Measurements from ENCODE around the gene CREB3L1.

CREB3L1 gene

DNA sequence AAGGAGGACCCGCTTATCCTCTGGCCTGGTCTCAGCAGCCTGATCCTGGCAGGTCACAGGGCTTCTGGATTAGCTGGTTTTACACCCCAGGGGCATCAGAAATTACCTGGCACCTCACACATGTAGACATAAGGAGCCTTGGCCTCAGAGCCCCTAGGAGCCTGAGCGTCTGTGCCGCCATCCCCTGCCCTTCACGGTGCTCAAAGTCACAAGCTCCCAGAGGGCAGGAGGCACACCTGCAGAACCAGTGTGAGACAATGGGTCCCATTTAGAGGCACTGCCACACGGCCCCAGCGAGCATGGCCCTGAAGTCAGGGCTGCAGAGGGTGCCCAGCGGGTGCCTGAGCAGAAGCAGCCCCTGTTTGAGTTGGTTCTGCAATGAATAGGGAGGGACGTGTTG lies 73.7 kb downstream of the CREB3L1 start:
- no peak overlapping the region for H2AFZ ChIP-seq (ENCODE audit: low read depth, low read length, severe bottlenecking)
- H3K36me3 ChIP-seq (ENCODE audit: low read length) = no peaks in the 10 kb centered on the region
- no peaks in the 10 kb centered on the region for H3K27me3 ChIP-seq (ENCODE audit: low read length)
- H3K9me3 ChIP-seq (ENCODE audit: insufficient read depth, low read length) = no peaks in the 10 kb centered on the region
- 0 out of 2 replicates have a peak, but pooled peaks cover 6% of the 10 kb centered on the region for H4K20me1 ChIP-seq (ENCODE audit: low read depth, low read length)
- no peaks in the 10 kb centered on the region for H3F3A ChIP-seq (ENCODE audit: insufficient read depth)
- H3K4me3 ChIP-seq (ENCODE audit: insufficient read depth, low read length, poor library complexity, severe bottlenecking) = no peak overlapping the region
- no peak overlapping the region for H3K4me2 ChIP-seq (ENCODE audit: low read depth, low read length, poor library complexity, severe bottlenecking)
- TF ChIP-seq, protein P1, sequence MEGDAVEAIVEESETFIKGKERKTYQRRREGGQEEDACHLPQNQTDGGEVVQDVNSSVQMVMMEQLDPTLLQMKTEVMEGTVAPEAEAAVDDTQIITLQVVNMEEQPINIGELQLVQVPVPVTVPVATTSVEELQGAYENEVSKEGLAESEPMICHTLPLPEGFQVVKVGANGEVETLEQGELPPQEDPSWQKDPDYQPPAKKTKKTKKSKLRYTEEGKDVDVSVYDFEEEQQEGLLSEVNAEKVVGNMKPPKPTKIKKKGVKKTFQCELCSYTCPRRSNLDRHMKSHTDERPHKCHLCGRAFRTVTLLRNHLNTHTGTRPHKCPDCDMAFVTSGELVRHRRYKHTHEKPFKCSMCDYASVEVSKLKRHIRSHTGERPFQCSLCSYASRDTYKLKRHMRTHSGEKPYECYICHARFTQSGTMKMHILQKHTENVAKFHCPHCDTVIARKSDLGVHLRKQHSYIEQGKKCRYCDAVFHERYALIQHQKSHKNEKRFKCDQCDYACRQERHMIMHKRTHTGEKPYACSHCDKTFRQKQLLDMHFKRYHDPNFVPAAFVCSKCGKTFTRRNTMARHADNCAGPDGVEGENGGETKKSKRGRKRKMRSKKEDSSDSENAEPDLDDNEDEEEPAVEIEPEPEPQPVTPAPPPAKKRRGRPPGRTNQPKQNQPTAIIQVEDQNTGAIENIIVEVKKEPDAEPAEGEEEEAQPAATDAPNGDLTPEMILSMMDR (IDR thresholded peaks at IDR 0.05; ENCODE audit: insufficient read depth, low read length, poor library complexity, severe bottlenecking) = no peak
- TF ChIP-seq EZH2phosphoT487 (conservative IDR thresholded peaks at IDR 0.05; ENCODE audit: low read length) = no peak
- H3K9ac ChIP-seq (ENCODE audit: low read length) = no peak overlapping the region
- H3K9me2 ChIP-seq (replicated peaks; ENCODE audit: insufficient read depth, low read length) = no peaks in the 10 kb centered on the region
- H3K27ac ChIP-seq (ENCODE audit: low read depth, low read length) = no peak overlapping the region
- peaks cover 50% of the 10 kb centered on the region for H3K79me2 ChIP-seq (ENCODE audit: insufficient read depth, low read length)

DNA sequence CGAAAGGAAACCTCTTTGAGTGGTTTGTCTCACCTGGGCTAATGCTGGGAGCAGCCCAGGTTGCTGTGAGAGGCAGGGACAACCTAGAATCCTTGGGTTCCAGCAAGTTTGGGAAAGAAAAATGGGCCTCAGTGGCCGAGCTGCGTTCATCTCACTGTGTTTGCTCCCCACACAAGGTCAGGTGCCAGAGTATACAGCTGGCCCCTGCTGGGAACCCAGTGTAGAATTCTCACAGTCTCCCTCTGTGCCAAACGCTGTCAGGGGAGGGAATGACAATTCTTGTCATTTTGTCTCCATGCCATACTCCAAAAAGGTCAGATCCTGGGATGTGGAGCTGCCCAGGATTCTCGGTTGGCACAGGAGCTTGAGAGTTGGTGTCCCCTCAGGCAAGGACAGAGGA lies 74.1 kb downstream of the CREB3L1 start:
- TF ChIP-seq, protein P1 (IDR thresholded peaks at IDR 0.05; ENCODE audit: insufficient read depth, low read length, poor library complexity, severe bottlenecking) = no peak
- no peaks in the 10 kb centered on the region for H3K36me3 ChIP-seq (ENCODE audit: low read length)
- H3K27me3 ChIP-seq (ENCODE audit: low read length) = no peaks in the 10 kb centered on the region
- no peak overlapping the region for H2AFZ ChIP-seq (ENCODE audit: low read depth, low read length, severe bottlenecking)
- H3K9ac ChIP-seq (ENCODE audit: low read length) = no peak overlapping the region
- 0 out of 2 replicates have a peak, but pooled peaks cover 6% of the 10 kb centered on the region for H4K20me1 ChIP-seq (ENCODE audit: low read depth, low read length)
- no peak overlapping the region for H3K4me2 ChIP-seq (ENCODE audit: low read depth, low read length, poor library complexity, severe bottlenecking)
- no peaks in the 10 kb centered on the region for H3K9me3 ChIP-seq (ENCODE audit: insufficient read depth, low read length)
- H3K27ac ChIP-seq (ENCODE audit: low read depth, low read length) = no peak overlapping the region
- no peak overlapping the region for H3K4me3 ChIP-seq (ENCODE audit: insufficient read depth, low read length, poor library complexity, severe bottlenecking)
- no peaks in the 10 kb centered on the region for H3K9me2 ChIP-seq (replicated peaks; ENCODE audit: insufficient read depth, low read length)
- peaks cover 50% of the 10 kb centered on the region for H3K79me2 ChIP-seq (ENCODE audit: insufficient read depth, low read length)
- H3F3A ChIP-seq (ENCODE audit: insufficient read depth) = no peaks in the 10 kb centered on the region

DNA sequence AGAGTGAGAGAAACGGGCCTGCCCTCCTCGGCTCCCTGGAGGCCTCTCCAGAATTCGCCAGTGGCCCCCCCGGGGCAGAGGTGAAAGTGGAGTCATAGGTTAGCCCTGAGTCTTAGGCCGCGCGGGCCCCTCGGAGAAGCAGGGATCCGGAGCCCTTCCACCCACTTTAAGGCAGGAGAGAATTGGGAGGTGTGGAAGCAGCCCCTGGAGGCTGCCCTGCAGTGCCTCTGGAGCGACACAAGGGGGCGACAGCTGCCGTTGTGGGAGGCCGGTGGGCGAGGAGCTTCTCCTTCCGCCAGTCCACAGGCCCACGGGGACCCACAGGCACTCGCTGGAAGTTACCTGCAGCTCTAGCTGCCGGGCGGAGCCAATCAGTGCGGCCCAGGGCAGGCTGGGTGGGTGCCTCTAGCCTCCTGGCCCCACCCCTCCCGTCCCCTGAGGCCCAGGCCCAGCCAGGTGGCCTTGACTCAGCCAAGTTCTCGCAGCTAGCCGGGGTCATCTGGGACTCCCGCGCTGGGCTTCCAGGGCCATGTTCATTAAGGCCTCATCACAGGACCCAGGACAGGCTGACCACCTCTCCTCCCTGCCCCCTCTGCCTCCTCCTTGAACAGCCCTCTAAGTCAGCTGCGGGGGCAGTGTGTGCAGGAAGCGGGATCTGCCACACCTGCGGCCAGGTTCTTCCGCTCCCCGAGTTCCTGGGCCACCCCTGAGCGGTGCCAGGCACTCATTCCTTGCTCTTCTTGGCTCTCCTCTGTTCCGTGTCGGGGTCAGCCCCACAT lies 74.8 kb downstream of the CREB3L1 start:
- no peaks in the 10 kb centered on the region for H3K9me2 ChIP-seq (replicated peaks; ENCODE audit: insufficient read depth, low read length)
- H3K9ac ChIP-seq (ENCODE audit: low read length) = no peak overlapping the region
- H3K36me3 ChIP-seq (ENCODE audit: low read length) = no peaks in the 10 kb centered on the region
- no peaks in the 10 kb centered on the region for H3K9me3 ChIP-seq (ENCODE audit: insufficient read depth, low read length)
- H3K27ac ChIP-seq (ENCODE audit: low read depth, low read length) = no peak overlapping the region
- H2AFZ ChIP-seq (ENCODE audit: low read depth, low read length, severe bottlenecking) = no peak overlapping the region
- H3K4me2 ChIP-seq (ENCODE audit: low read depth, low read length, poor library complexity, severe bottlenecking) = no peak overlapping the region
- H3K4me3 ChIP-seq (ENCODE audit: insufficient read depth, low read length, poor library complexity, severe bottlenecking) = no peak overlapping the region
- 0 out of 2 replicates have a peak, but pooled peaks cover 6% of the 10 kb centered on the region for H4K20me1 ChIP-seq (ENCODE audit: low read depth, low read length)
- TF ChIP-seq, protein P1 (IDR thresholded peaks at IDR 0.05; ENCODE audit: insufficient read depth, low read length, poor library complexity, severe bottlenecking) = peak; percentile 51
- no peak for TF ChIP-seq EZH2phosphoT487 (conservative IDR thresholded peaks at IDR 0.05; ENCODE audit: low read length)
- H3K27me3 ChIP-seq (ENCODE audit: low read length) = no peaks in the 10 kb centered on the region
- peaks cover 56% of the 10 kb centered on the region for H3K79me2 ChIP-seq (ENCODE audit: insufficient read depth, low read length)
- no peaks in the 10 kb centered on the region for H3F3A ChIP-seq (ENCODE audit: insufficient read depth)
